Neural crest cell (in vitro differentiated cells): ENCODE measurements around the gene CACNA2D3. TPM values are rescaled to one million over a fixed set of nuclear protein-coding genes. Genes with fewer than 3 reads are reported as not detected.

Source experiments
- DNase-seq: peaks from one replicate; pipeline ENCODE4 v3.0.0; 2021; ENCODE audit warnings: low read depth, mixed read lengths, low spot score
- H3K27ac Mint-ChIP-seq: one replicate; pipeline ENCODE4 v1.8.0; 2021; ENCODE audit warnings: mild to moderate bottlenecking, mixed read lengths; ENCODE audit not compliant: unreplicated experiment
- H3K27me3 Mint-ChIP-seq: 2 replicates; pipeline ENCODE4 v1.8.0; 2021; ENCODE audit warnings: low read depth, mild to moderate bottlenecking, mixed read lengths
- H3K36me3 Mint-ChIP-seq: 2 replicates; pipeline ENCODE4 v1.8.0; 2021; ENCODE audit warnings: low read depth, mild to moderate bottlenecking, mixed read lengths
- H3K4me1 Mint-ChIP-seq: 2 replicates; pipeline ENCODE4 v1.8.0; 2021; ENCODE audit warnings: mixed read lengths
- H3K4me3 Mint-ChIP-seq: one replicate; pipeline ENCODE4 v1.8.0; 2021; ENCODE audit warnings: mild to moderate bottlenecking, mixed read lengths
- H3K9me3 Mint-ChIP-seq: 2 replicates; pipeline ENCODE4 v1.8.0; 2021; ENCODE audit warnings: mixed read lengths
- CTCF ChIP-seq: fragments of 200-600 bp; sonication (generic); conservative IDR thresholded peaks from 2 replicates; pipeline ENCODE4 v1.5.0; 2021; ENCODE audit warnings: antibody characterized with exemption, mild to moderate bottlenecking
- total RNA-seq: library from RNA; stranded (reverse); gene quantifications from 2 replicates; pipeline ENCODE4 v1.2.1, GENCODE V29; 2021

CACNA2D3 gene
- total RNA-seq, 1 donor from 2014 or later, result 0.82 TPM

DNA sequence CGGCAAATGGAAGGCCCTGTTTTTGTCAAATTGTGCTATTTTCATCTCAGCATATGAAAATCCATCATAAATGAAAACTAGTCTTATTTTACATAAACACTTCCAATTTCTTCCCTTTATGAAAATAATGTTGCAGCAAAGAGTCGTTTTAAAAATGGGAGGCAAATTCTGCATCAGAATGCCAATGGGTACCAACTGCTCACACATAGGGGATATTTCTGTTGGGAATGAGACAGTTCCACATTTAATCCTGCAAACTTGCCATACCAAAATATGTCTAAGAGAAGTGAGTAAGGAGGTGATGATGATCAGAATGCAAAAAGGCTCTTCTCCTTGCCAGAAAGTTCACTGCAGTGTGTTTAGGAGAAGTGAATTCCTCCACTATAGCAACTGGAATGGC is 391.7 kb downstream of the CACNA2D3 start:
- Mint-ChIP-seq H3K9me3 (peaks cover 3% of the 10 kb centered on the region), H3K4me1 (no peaks in the 10 kb centered on the region), H3K27me3 (peaks cover 2% of the 10 kb centered on the region), H3K4me3 (no peak overlapping the region), H3K36me3 (no peaks in the 10 kb centered on the region), H3K27ac (no peak overlapping the region)
- TF ChIP-seq CTCF, result no peak
- DNase-seq, result no peak

GRCh38 chr3:54514416-54514815 is 392.1 kb downstream of the CACNA2D3 start:
- TF ChIP-seq CTCF, result no peak
- H3K27me3 Mint-ChIP-seq, result peaks cover 2% of the 10 kb centered on the region
- H3K4me1 Mint-ChIP-seq, result no peaks in the 10 kb centered on the region
- no peak for DNase-seq
- peaks cover 3% of the 10 kb centered on the region for H3K9me3 Mint-ChIP-seq
- no peak overlapping the region for H3K4me3 Mint-ChIP-seq
- H3K27ac Mint-ChIP-seq, result no peak overlapping the region
- no peaks in the 10 kb centered on the region for H3K36me3 Mint-ChIP-seq

GRCh38 chr3:54515441-54516213 is 393.3 kb downstream of the CACNA2D3 start:
- H3K27me3 Mint-ChIP-seq, result peaks cover 2% of the 10 kb centered on the region
- no peak overlapping the region for H3K4me3 Mint-ChIP-seq
- TF ChIP-seq CTCF, result no peak
- H3K27ac Mint-ChIP-seq, result no peak overlapping the region
- H3K4me1 Mint-ChIP-seq, result no peaks in the 10 kb centered on the region
- no peak for DNase-seq
- H3K36me3 Mint-ChIP-seq, result no peaks in the 10 kb centered on the region
- no peaks in the 10 kb centered on the region for H3K9me3 Mint-ChIP-seq

DNA sequence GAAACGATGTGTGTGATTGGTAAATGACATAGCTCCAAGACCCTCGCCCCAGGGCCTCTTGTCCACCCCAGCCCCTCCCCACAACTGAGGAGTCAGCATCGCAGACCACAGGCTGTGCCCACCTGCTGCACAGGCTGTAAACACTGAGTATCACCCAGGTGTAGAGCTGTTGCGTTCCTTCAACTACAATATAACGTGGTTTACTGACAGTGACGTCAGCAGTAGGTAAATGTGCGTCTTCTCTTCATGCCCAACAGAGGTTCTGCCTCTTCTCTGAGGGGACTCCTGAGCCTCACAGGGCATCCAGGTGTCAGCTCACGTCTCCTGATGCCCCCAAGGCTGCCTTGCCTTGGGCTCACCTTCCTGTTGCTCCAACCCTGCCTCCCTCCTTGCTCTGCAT is 395.1 kb downstream of the CACNA2D3 start:
- no peaks in the 10 kb centered on the region for H3K4me1 Mint-ChIP-seq
- no peaks in the 10 kb centered on the region for H3K27me3 Mint-ChIP-seq
- no peak overlapping the region for H3K27ac Mint-ChIP-seq
- peaks cover 4% of the 10 kb centered on the region for H3K9me3 Mint-ChIP-seq
- H3K36me3 Mint-ChIP-seq, result peaks cover 2% of the 10 kb centered on the region
- DNase-seq, result no peak
- H3K4me3 Mint-ChIP-seq, result no peak overlapping the region
- TF ChIP-seq CTCF, result no peak

DNA sequence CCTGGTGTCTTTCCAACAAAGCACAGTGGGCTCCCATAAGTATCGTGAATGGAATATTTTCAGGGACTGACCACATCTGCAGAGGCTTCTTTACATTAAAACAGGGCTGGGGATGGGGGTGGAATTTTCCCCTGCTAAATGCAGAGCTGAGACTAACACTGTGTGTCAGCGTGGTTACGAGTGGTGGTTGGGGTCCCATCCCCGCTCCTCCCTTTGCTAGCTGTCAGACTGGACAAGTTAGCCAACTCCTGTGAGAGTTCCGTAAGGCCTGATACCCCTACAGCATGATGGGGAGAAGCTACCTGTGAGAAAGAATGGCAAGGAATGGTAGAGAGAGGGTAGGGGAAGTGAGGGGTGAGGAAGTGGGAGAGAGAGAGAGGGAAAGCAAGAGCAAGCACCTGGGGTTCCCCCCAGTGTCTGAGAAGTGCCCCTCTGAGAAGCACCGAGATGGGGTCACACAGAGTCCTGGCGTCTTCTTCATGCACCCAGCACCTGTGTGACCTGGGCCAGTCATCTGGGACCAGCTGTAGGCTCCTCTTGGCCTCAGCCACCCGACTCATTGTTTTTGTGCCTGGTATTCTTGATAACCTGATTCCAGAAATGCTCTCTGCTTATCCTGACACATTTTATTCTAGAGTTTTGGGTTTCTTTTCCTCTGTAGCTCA is 395.8 kb downstream of the CACNA2D3 start:
- no peak overlapping the region for H3K4me3 Mint-ChIP-seq
- peaks cover 2% of the 10 kb centered on the region for H3K36me3 Mint-ChIP-seq
- H3K4me1 Mint-ChIP-seq, result no peaks in the 10 kb centered on the region
- H3K27me3 Mint-ChIP-seq, result no peaks in the 10 kb centered on the region
- H3K27ac Mint-ChIP-seq, result no peak overlapping the region
- DNase-seq, result no peak
- no peak for TF ChIP-seq CTCF
- peaks cover 4% of the 10 kb centered on the region for H3K9me3 Mint-ChIP-seq
